EH (cell line): Measurements from ENCODE around the gene NME3.
A peak's percentile ranks its signal among the peaks of the same experiment; 100 is the strongest.
"Not testable (repeated sequence)": the region's sequence is repeated elsewhere in the genome, so short reads cannot be mapped to it uniquely, and the experiment has no call there.

Source experiments
- DNase-seq: peaks from one replicate; pipeline ENCODE4 v3.0.0-alpha.2; 2015; ENCODE audit warnings: low read depth

Gene NME3

DNA sequence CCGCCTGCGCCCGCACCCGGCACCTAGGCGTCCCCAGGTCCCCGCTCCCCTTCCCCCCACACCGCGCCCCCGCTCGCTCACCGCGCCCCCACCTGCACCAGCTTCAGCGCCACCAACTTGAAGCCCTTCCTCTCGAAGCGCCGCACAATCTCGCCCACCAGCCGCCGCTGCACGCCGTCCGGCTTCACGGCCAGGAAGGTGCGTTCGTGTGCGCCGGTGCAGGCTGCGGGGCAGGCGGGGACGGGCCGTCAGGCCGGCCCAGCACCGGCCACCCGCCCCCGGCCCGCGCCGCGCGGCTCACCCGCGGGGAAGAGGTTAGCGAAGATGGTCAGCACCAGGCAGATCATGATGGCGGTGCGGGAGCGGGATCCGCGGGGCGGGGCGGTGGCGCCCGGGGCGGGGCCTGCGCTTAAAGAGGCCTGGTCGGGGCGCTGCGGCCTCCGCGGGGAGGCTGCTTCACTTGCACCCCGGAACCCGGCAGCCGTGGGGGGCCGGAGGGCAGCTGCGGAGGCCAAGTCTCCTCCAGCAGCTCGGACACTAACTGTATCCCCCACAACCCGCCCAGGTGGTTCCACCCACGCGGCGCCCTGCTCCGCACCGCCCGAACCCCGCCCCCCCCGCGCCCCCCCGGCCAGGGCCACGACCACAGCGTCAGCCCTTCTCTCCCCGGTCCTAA is at the start of gene NME3:
Gene NME3, minus strand, starts transcription at position 356 of the 676 bp plus-strand sequence. Its CDS starts 9 bp downstream, at position 347.
- peak; percentile 71 for DNase-seq

DNA sequence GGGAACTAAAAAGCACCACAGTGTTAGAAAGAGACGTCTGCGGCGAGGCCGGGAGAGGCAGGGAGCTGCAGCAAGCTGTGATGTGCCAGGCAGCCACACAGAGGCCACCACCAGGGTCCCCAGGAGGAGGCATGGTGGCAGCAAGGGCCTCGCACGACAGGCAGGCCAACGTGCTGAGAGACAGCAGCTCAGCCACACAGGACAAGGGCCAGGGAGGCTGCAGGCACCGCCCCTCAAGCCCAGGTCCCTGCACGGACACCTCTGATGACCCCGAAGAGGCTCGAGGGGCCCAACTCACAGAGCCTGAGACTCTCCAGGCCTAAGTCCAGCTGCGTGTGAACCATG is 49.6 kb upstream of the NME3 start:
- DNase-seq, result no peak

GRCh38 chr16:1820096-1820945 is 49.0 kb upstream of the NME3 start:
- DNase-seq, result no peak

- no peak for DNase-seq
Observed at GRCh38 chr16:1819611-1820010, 48.3 kb upstream of the NME3 start.

GRCh38 chr16:1818873-1819525 is 47.7 kb upstream of the NME3 start:
- DNase-seq, result no peak

- DNase-seq, result no peak
Observed at GRCh38 chr16:1818204-1818872, 47.0 kb upstream of the NME3 start.

DNA sequence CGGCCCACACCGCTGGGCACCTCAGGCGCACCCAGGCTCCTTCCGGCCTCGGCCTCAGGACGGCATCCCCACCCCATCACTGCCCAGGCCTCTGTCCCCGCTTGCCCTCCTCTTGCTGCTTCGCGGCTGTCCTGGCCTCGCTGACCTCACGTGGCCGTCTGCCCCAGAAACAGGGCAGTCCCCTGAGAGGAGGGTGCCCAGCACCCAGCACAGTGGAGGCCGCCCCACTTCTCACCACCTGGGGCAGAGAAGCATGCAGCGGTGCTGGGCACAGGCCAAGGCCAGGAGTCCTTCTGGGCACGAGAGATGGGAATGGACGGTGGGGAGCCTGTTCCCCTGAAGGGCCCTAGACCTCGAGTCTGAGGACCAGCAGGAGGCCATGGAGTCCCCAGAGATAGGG is 46.4 kb upstream of the NME3 start:
- DNase-seq, result no peak

- DNase-seq, result no peak
Observed at GRCh38 chr16:1817276-1817589, 45.9 kb upstream of the NME3 start.

DNA sequence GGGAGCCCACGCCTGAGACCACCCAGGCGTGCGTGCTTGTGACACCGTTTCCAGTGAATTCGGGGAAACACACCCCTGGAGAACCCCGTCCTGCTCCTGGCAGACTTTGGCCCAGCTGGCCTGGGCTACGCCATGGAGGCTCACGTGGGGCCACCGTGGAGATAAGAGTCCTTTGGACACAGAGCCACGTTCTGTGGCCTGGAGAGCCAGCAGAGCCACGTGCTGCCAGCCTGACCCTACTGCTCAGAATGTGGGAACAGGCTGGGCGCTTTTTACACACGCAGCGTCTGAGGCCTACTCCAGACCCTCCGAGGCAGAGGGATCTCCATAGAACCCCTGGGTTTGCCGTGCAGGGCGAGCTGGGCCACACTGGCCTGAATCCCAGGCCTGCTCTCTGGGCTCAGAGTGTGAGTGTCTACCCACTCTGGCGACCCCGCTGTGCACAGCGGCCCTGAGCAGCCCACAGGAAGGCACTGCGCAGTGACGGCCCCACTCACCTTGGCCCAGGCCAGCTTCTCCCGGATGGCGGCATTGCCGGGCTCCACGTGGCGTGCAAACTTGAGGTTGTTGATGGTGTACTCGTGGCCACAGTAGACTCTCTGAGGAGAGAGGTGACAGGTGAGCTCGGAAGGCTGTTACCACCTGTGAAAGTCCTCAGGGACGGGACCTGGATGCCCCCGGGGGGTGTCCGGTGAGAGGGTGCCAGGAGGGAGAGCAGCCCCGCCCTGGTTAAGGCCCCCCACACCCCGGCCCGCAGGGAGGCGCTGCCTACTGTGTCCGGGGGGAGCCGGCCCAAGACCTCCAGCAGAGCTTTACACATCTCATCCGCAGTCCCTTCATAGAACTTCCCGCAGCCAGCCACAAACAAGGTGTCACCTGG is 45.3 kb upstream of the NME3 start:
- no peak for DNase-seq

DNA sequence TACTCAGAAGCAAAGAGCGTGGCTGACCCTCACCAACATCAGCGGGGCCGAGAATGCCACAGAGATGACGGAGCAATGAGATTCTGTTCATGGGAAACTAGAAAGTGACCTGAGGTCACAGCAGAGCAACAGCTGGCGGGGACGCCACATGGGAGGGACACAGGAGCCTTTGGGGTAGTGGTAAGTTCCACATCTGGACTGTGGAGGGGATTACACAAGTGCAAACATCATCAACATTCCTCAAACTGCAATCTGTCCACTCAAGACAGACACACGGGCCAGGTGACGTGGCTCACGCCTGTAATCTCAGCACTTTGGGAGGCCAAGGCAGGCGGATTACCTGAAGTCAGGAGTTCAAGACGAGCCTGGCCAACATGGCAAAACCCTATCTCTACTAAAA is 44.1 kb upstream of the NME3 start:
- no peak for DNase-seq

DNA sequence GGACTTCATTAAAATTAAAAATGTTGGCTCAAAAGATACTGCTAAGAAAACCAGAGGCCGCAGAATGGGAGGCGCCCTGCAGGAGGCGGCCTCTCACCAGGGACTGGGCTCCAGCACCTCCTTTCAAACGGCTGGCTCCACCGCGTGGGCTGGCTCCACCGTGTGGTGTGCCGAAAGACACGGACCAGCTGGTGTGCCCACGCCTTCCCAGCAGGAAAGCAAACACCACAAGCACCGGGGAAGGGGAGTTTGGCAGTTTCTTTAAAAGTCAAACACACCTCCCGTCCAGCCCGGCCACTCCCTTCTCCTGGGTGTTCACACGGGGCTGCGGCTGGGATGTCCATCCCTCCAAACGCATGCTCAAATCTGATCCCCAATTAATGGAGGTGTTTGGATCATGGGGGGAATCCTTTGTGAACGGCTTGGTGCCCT is 41.4 kb upstream of the NME3 start:
- DNase-seq, result peak; percentile 60

- no peak for DNase-seq
Observed at GRCh38 chr16:1810536-1810935, 39.2 kb upstream of the NME3 start.

DNA sequence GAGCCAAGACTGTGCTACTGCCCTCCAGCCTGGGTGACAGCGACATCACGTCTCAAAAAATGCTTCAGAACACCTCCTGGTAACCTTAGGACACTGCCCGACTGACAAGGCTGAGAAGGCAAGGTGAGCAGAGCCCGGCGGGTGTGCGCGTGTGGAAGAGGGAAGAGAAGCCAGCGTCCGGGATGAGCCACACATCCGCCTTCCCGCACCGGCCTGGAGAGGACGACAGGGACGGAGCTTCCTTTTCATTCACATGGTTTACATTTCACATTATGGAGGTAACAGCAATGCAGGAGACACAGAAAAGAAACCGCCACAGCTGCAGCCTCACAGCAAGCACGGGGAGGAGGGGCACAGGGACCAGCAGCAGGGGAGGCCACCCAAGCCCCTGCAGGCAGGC is 38.8 kb upstream of the NME3 start:
- no peak for DNase-seq

- no peak for DNase-seq
Observed at GRCh38 chr16:1809281-1809801, 38.0 kb upstream of the NME3 start.

- DNase-seq, result no peak
Observed at GRCh38 chr16:1808691-1809090, 37.3 kb upstream of the NME3 start.

- no peak for DNase-seq
Observed at GRCh38 chr16:1807626-1808025, 36.3 kb upstream of the NME3 start.

- DNase-seq, result no peak
Observed at GRCh38 chr16:1800701-1801100, 29.4 kb upstream of the NME3 start.

GRCh38 chr16:1799263-1799662 is 27.9 kb upstream of the NME3 start:
- DNase-seq, result not testable (repeated sequence)

DNA sequence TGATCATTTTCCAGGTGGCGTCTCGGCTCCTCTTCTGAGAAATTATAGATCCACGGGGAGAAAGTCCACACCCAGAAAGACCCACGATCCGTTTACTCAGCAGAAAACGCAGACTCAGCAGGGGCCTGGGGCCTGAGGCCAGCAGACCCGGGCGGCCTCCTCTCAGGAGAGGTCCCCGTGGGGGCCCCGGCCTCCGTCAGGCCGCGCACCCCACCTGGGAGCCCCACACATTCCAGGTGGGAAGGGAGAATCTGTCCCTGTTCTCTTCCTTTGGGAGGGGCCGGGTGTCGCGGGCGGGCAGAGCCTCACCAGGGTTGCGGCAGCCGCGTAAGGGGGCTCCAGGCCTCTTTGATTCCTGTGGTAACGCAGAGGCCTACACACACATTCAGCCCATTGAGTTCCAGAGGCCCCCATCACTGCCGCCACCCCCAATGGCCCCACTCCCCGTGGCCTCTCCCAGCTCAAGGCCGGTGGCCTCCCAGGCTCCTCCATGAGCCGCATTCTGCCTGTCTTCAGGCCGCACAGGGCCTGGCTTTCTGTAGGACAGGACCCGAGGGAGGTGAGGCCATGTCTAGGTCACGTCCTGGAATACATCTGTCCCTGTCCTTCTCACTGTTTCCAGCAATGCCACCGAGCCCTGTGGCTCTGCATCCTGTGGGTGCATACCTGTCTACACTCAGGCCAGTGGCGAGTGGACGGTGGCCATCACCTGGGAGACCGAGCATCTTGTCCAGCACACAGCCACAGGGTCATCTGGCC is 23.7 kb upstream of the NME3 start:
- no peak for DNase-seq

DNA sequence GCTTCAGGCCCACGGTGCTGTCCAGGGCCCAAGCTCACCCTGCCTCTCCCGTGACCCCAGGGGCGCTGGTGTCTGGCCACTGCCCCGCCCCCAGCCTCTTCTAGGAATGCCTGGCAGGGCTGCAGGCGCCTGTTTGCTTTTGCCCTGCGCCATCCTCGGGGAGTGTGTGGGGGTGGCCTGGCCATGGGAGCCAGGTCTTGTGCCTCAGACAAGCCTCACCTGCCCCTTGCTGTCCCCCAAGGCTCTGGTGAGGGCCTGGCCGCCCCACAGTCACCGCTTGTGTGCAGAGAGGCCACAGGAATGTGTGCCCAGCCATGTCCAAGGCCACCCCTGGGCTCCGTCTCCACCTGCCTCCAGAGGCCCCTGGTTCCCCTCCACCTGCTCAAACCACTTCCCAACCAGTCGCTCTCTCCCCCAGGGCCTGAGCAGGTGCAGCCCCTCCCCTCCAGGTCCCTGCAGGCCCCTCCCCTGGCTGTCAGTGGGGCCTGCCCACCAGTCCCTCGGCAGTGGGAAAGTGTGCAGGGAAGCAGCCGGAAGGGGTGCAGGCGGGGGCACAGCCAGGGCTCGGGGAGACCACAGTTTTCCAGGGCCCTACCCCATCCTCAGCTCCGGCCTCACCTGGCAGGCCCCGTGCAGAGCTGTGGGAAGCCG is 23.0 kb upstream of the NME3 start:
- DNase-seq, result no peak
